ENCODE measurements around the gene STX8.

STX8 gene

DNA sequence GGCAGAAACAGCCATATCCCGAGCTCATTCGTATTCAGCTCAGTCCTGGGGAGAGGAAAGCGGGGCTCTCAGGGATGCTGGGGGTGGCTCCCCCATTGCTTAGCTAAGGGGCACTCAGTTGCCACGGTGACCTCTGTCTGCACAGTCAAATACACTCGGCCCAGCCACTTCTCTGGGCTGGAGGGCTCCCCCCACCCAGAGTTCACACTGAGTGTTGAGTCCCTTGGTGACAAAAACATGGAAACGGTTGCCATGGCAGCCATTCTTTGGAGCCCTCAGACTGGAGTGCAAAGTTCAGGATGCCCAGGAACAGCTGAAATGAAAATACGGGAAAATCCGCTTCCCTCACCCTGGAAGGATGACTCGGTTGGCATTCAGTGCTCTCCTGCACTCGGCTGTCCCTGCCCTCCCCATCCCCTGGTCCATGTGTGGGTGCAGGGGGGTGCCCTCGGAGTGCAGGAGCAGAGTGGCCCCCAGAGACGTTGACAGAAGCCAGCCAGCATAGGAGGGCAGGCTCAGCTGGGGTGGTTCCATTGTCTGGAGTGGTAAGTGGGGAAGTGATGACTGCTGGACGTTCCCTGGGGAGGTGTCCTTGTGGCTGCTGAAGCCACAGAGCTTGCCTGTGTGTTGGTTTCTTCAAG is 337.8 kb downstream of the STX8 start:
- WGBS = 88% methylated on average over 13 of the region's 13 CpGs
- peaks cover 16% of the 10 kb centered on the region for H3K27me3 ChIP-seq (ENCODE audit: insufficient read depth, low read length)
- H3K4me1 ChIP-seq (ENCODE audit: insufficient read depth, low read length) = 0 out of 2 replicates have a peak, but pooled peaks cover 10% of the 10 kb centered on the region
- no peaks in the 10 kb centered on the region for H3K9me3 ChIP-seq (ENCODE audit: insufficient read depth, low read depth, low read length)
- no peak overlapping the region for H3K27ac ChIP-seq (ENCODE audit: low read depth, low read length)
- H3K9ac ChIP-seq (ENCODE audit: low read depth, low read length) = no peak overlapping the region
- H3K4me3 ChIP-seq (ENCODE audit: low read length) = no peak overlapping the region
- H3K36me3 ChIP-seq (ENCODE audit: insufficient read depth, low read length) = no peaks in the 10 kb centered on the region

DNA sequence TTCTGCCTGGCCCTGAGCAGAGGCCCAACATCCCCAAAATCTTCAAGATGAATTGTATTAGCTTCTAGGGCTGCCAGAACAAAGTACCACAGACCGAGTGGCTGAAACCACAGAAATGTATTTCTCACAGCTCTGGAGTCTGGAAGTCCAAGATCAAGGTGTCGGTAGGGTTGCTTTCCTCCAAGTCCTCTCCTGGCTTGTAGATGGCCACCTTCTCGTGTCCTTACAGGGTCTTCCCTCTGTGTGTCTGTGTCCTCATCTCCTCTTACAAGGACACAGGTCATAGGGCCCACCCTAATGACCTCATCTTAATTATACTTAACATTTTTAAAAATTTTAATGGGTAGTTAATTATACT is 338.6 kb downstream of the STX8 start:
- H3K4me1 ChIP-seq (ENCODE audit: insufficient read depth, low read length) = 0 out of 2 replicates have a peak, but pooled peaks cover 10% of the 10 kb centered on the region
- H3K27ac ChIP-seq (ENCODE audit: low read depth, low read length) = no peak overlapping the region
- H3K36me3 ChIP-seq (ENCODE audit: insufficient read depth, low read length) = no peaks in the 10 kb centered on the region
- H3K9me3 ChIP-seq (ENCODE audit: insufficient read depth, low read depth, low read length) = no peaks in the 10 kb centered on the region
- peaks cover 16% of the 10 kb centered on the region for H3K27me3 ChIP-seq (ENCODE audit: insufficient read depth, low read length)
- no peak overlapping the region for H3K4me3 ChIP-seq (ENCODE audit: low read length)
- H3K9ac ChIP-seq (ENCODE audit: low read depth, low read length) = no peak overlapping the region
- WGBS = 94% methylated on average over 3 of the region's 3 CpGs

GRCh38 chr17:9236286-9237052 is 339.2 kb downstream of the STX8 start:
- 0 out of 2 replicates have a peak, but pooled peaks cover 10% of the 10 kb centered on the region for H3K4me1 ChIP-seq (ENCODE audit: insufficient read depth, low read length)
- H3K9ac ChIP-seq (ENCODE audit: low read depth, low read length) = no peak overlapping the region
- H3K27ac ChIP-seq (ENCODE audit: low read depth, low read length) = no peak overlapping the region
- H3K9me3 ChIP-seq (ENCODE audit: insufficient read depth, low read depth, low read length) = no peaks in the 10 kb centered on the region
- no peak overlapping the region for H3K4me3 ChIP-seq (ENCODE audit: low read length)
- 93% methylated on average over 7 of the region's 7 CpGs for WGBS
- H3K36me3 ChIP-seq (ENCODE audit: insufficient read depth, low read length) = no peaks in the 10 kb centered on the region
- H3K27me3 ChIP-seq (ENCODE audit: insufficient read depth, low read length) = peaks cover 16% of the 10 kb centered on the region

- no peak overlapping the region for H3K27ac ChIP-seq (ENCODE audit: low read depth, low read length)
- H3K4me1 ChIP-seq (ENCODE audit: insufficient read depth, low read length) = 0 out of 2 replicates have a peak, but pooled peaks cover 1% of the 10 kb centered on the region
- H3K4me3 ChIP-seq (ENCODE audit: low read length) = no peak overlapping the region
- H3K36me3 ChIP-seq (ENCODE audit: insufficient read depth, low read length) = no peaks in the 10 kb centered on the region
- 95% methylated on average over 4 of the region's 4 CpGs for WGBS
- no peak overlapping the region for H3K9ac ChIP-seq (ENCODE audit: low read depth, low read length)
- H3K9me3 ChIP-seq (ENCODE audit: insufficient read depth, low read depth, low read length) = no peaks in the 10 kb centered on the region
- peaks cover 16% of the 10 kb centered on the region for H3K27me3 ChIP-seq (ENCODE audit: insufficient read depth, low read length)
Measured at GRCh38 chr17:9235346-9235745, 340.3 kb downstream of the STX8 start.

GRCh38 chr17:9234389-9234945 is 341.2 kb downstream of the STX8 start:
- peaks cover 14% of the 10 kb centered on the region for H3K27me3 ChIP-seq (ENCODE audit: insufficient read depth, low read length)
- H3K36me3 ChIP-seq (ENCODE audit: insufficient read depth, low read length) = no peaks in the 10 kb centered on the region
- H3K4me1 ChIP-seq (ENCODE audit: insufficient read depth, low read length) = no peaks in the 10 kb centered on the region
- no peak overlapping the region for H3K9ac ChIP-seq (ENCODE audit: low read depth, low read length)
- 82% methylated on average over 8 of the region's 8 CpGs for whole genome bisulfite sequencing
- H3K4me3 ChIP-seq (ENCODE audit: low read length) = no peak overlapping the region
- H3K27ac ChIP-seq (ENCODE audit: low read depth, low read length) = no peak overlapping the region
- H3K9me3 ChIP-seq (ENCODE audit: insufficient read depth, low read depth, low read length) = no peaks in the 10 kb centered on the region

- H3K4me3 ChIP-seq (ENCODE audit: low read length) = no peak overlapping the region
- H3K9me3 ChIP-seq (ENCODE audit: insufficient read depth, low read depth, low read length) = no peaks in the 10 kb centered on the region
- H3K4me1 ChIP-seq (ENCODE audit: insufficient read depth, low read length) = no peaks in the 10 kb centered on the region
- H3K27ac ChIP-seq (ENCODE audit: low read depth, low read length) = no peak overlapping the region
- peaks cover 6% of the 10 kb centered on the region for H3K27me3 ChIP-seq (ENCODE audit: insufficient read depth, low read length)
- WGBS = 93% methylated on average over 7 of the region's 7 CpGs
- H3K36me3 ChIP-seq (ENCODE audit: insufficient read depth, low read length) = no peaks in the 10 kb centered on the region
- no peak overlapping the region for H3K9ac ChIP-seq (ENCODE audit: low read depth, low read length)
Measured at GRCh38 chr17:9233761-9234160, 341.9 kb downstream of the STX8 start.

GRCh38 chr17:9233271-9233599 is 342.4 kb downstream of the STX8 start:
- Histone ChIP-seq H3K4me1 (ENCODE audit: insufficient read depth, low read length) (no peaks in the 10 kb centered on the region), H3K9ac (ENCODE audit: low read depth, low read length) (no peak overlapping the region), H3K4me3 (ENCODE audit: low read length) (no peak overlapping the region), H3K27me3 (ENCODE audit: insufficient read depth, low read length) (peaks cover 1% of the 10 kb centered on the region; the same call in 1 of the 2 replicates), H3K36me3 (ENCODE audit: insufficient read depth, low read length) (no peaks in the 10 kb centered on the region), H3K27ac (ENCODE audit: low read depth, low read length) (no peak overlapping the region), H3K9me3 (ENCODE audit: insufficient read depth, low read depth, low read length) (no peaks in the 10 kb centered on the region)
- WGBS = 77% methylated on average over 9 of the region's 9 CpGs

- 92% methylated on average over 22 of the region's 22 CpGs for WGBS
- H3K4me1 ChIP-seq (ENCODE audit: insufficient read depth, low read length) = no peaks in the 10 kb centered on the region
- no peak overlapping the region for H3K9ac ChIP-seq (ENCODE audit: low read depth, low read length)
- H3K27me3 ChIP-seq (ENCODE audit: insufficient read depth, low read length) = no peaks in the 10 kb centered on the region
- H3K4me3 ChIP-seq (ENCODE audit: low read length) = no peak overlapping the region
- no peaks in the 10 kb centered on the region for H3K36me3 ChIP-seq (ENCODE audit: insufficient read depth, low read length)
- no peak overlapping the region for H3K27ac ChIP-seq (ENCODE audit: low read depth, low read length)
- H3K9me3 ChIP-seq (ENCODE audit: insufficient read depth, low read depth, low read length) = no peaks in the 10 kb centered on the region
Measured at GRCh38 chr17:9232591-9233270, 342.9 kb downstream of the STX8 start.

GRCh38 chr17:9232155-9232475 is 343.5 kb downstream of the STX8 start:
- no peaks in the 10 kb centered on the region for H3K27me3 ChIP-seq (ENCODE audit: insufficient read depth, low read length)

DNA sequence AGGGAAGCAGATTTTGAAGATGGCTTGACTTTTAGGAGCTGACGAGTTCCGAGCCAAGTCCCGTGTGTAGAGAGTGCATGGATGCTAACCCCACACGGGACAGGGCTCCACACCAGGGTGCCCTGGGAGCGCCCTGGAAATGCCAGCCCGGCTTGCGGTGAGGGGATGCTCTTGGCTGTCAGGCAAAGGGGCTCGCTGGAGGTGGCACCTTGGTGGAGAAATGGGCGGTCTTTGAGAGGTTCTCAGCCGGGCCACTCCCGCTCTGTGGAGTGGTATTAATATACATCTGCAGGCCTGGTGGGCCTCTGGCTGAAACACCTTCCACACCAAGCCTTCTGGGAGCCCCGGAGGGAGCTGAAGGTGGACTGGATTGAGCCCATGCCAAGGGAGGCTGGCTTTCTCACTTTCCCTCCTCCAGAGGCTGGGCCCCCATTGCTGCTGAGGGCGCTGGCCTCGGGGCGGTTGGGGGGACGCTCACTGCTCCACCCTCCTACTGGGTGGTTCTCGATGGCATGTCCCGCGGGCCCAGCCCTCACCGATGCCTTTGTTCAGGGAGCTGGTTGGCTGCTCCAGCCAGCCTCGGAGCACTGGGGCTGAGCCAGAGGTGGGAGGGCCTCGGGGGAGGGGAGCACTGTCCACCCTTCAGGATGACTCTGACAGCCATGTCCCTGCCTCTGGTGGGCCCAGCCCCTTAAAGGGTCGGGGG is 344.0 kb downstream of the STX8 start:
- H3K9me3 ChIP-seq (ENCODE audit: insufficient read depth, low read depth, low read length) = no peaks in the 10 kb centered on the region
- H3K4me3 ChIP-seq (ENCODE audit: low read length) = no peak overlapping the region
- no peak overlapping the region for H3K27ac ChIP-seq (ENCODE audit: low read depth, low read length)
- no peaks in the 10 kb centered on the region for H3K4me1 ChIP-seq (ENCODE audit: insufficient read depth, low read length)
- H3K9ac ChIP-seq (ENCODE audit: low read depth, low read length) = no peak overlapping the region
- WGBS = 86% methylated on average over 23 of the region's 23 CpGs
- H3K36me3 ChIP-seq (ENCODE audit: insufficient read depth, low read length) = no peaks in the 10 kb centered on the region
- H3K27me3 ChIP-seq (ENCODE audit: insufficient read depth, low read length) = no peaks in the 10 kb centered on the region

More at GRCh38 chr17:9232155-9232475, 343.5 kb downstream of the STX8 start:
- Histone ChIP-seq H3K9ac (ENCODE audit: low read depth, low read length) (no peak overlapping the region), H3K4me1 (ENCODE audit: insufficient read depth, low read length) (no peaks in the 10 kb centered on the region), H3K4me3 (ENCODE audit: low read length) (no peak overlapping the region), H3K27ac (ENCODE audit: low read depth, low read length) (no peak overlapping the region), H3K9me3 (ENCODE audit: insufficient read depth, low read depth, low read length) (no peaks in the 10 kb centered on the region), H3K36me3 (ENCODE audit: insufficient read depth, low read length) (no peaks in the 10 kb centered on the region)
- WGBS = 94% methylated on average over 6 of the region's 6 CpGs

GRCh38 chr17:9230861-9231260 is 344.8 kb downstream of the STX8 start:
- H3K9ac ChIP-seq (ENCODE audit: low read depth, low read length) = no peak overlapping the region
- H3K36me3 ChIP-seq (ENCODE audit: insufficient read depth, low read length) = no peaks in the 10 kb centered on the region
- H3K27me3 ChIP-seq (ENCODE audit: insufficient read depth, low read length) = no peaks in the 10 kb centered on the region
- no peaks in the 10 kb centered on the region for H3K4me1 ChIP-seq (ENCODE audit: insufficient read depth, low read length)
- 92% methylated on average over 11 of the region's 11 CpGs for WGBS
- no peak overlapping the region for H3K4me3 ChIP-seq (ENCODE audit: low read length)
- H3K9me3 ChIP-seq (ENCODE audit: insufficient read depth, low read depth, low read length) = no peaks in the 10 kb centered on the region
- no peak overlapping the region for H3K27ac ChIP-seq (ENCODE audit: low read depth, low read length)

Data from HUES64 (cell line).